Stimulated activated naive CD4-positive, alpha-beta T cell treated with Interleukin-2 at 50 U/mL for 16 hours (primary cell): ENCODE measurements around the gene CELF2.
"Not testable (repeated sequence)": the region's sequence is repeated elsewhere in the genome, so short reads cannot be mapped to it uniquely, and the experiment has no call there.

Experiments
- DNase-seq: peaks from one replicate; lab custom pipeline; 2025; lab: John Stamatoyannopoulos, UW

The CELF2 gene

DNA sequence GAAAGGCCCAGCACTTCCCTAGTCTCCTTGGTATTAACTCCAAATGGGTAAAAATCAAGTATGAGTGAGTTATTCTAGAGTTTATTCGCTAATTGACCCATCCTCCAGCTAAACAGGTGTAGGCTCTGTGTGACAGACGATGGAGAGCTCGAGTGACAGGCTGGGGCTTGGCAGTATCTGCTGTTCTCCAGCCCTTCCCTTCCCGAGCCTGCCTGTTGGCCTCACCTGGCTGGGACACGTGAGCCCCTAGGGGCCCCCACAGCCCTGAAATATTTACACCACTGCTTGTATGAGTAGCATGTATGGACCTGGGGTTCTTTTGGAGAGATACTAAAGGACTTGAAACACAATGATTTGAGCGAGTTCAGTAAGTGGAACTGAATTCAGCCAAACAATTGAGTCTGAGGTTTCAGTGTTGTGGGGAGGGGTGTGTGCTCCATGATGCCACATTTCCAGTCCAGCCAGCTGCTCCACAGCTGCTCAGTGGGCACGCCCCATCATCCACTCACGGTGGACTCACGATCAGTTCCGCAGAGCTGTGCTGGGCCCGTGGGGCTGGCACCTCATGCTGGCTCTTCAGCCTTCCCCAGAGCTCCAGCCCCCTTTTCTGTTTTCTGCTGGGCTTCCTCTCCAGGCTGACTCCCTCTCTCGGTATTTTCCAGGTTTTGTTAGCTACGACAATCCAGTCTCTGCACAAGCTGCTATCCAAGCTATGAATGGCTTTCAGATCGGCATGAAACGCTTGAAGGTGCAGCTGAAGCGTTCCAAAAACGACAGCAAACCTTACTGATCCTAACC is 310.8 kb downstream of the CELF2 start:
- no peak for DNase-seq

- DNase-seq = no peak
These were observed 311.5 kb downstream of the CELF2 start for GRCh38 chr10:11329062-11329673.

DNA sequence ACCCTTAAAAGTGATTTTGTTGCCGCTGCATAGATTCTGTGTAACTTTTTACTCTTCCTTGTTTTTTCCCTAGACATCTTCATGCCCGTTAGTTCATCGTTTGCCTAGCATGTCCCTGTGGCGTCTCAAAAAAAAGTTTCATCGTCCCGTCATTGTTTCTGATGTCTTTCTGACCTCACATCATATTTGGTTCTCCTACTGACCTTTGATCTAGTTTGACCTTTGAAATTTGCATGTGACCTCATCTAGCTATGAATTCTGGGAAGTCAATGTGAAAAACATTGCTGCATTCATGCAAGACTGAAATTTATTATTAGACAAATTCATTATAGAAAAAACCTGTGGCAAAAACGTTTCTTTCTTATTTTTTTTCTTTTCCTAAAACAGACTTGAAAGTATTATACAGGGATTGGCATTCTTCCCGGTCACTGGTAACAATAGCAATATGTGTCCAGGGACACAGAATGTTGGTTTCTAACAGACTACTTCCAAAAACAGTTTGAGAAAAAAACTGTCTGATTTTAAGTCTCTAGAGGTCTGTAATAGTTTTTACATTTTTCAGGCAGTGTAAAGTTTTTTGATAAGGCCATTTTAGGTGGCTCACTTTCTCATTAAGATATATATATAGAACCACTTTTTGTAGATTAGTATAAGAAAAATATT is 312.8 kb downstream of the CELF2 start:
- no peak for DNase-seq

- no peak for DNase-seq
These were observed 313.4 kb downstream of the CELF2 start for GRCh38 chr10:11331046-11331577.

DNA sequence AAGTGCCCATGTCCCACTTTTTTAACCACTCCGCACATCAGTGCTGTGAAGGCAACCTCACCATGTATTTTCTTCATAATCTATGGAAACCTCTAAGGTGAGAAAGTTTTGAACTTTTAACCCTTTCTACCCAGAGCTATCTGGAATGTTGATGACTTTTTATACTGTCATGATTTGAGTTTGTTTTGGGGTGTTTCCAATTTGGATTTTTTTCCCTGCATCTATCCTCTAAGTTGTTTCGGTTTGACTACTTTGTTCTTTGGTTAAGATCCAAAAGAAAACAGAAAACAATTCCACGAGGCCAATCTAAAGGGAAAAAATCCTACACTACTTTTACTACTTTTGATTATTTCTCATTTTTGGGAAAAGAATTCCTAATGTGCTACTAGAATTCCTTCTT is 314.1 kb downstream of the CELF2 start:
- no peak for DNase-seq

DNA sequence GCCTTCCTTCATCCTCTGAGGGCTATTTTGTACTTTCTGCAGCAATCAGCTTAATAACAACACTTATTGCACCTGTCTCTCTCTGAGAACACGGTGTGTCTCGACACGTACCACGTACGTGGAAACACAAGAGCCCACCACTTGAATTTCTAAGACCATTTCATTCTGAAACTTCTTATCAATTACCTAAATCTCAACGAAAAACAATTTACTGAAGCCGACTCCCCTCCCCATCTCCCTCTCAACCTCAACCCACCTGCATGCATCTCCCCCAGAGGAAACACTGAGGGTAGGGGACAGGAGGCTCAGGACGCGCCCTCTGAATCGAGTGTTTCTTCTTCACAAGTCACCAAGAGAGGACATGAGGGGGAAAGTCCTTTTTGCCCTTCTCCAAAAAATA is 315.2 kb downstream of the CELF2 start:
- no peak for DNase-seq

DNA sequence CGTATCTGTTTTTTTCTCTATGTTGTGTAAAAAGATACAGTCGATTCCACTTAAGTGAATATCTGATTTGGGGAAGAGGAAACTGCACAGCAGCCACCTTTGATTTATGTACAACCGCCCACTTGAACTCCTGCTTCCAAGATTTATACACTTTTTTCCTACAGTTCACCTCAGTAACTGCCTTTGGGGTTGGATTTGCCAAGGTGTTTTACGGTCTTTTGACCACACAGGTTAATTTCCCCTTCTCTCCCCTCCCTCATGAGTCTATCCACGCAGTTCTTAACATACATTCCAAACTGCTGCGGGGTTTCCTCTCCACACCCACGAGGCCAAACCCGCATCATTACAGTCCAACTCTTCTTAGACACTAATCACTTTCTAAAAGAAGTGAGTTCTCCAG is 316.8 kb downstream of the CELF2 start:
- no peak for DNase-seq

DNA sequence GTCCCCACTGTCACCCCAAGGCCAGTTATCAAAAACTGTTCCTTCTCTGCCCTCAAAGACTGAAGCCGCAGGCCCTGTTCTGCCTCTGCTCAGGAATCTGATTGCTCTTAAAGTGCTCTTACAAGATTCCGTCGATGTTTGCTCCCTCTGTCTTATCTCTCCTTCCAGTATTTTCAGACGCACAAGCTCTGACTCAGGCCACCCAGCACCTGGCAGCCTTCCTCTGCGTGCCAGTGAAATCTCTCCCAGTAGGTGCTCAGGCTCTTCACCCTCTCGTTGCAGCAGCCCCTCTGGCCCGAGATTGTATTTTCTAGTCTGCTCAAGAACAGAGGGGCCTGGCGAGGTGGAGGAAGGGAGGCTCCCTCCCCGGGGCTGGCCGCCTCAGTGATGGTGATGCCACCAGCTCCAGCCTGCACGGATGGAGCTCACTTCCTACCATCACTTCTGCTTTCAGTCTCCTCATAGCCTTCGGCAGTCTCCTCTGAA is 317.5 kb downstream of the CELF2 start:
- DNase-seq = no peak

- no peak for DNase-seq
These were observed 318.3 kb downstream of the CELF2 start for GRCh38 chr10:11335881-11336430.

DNA sequence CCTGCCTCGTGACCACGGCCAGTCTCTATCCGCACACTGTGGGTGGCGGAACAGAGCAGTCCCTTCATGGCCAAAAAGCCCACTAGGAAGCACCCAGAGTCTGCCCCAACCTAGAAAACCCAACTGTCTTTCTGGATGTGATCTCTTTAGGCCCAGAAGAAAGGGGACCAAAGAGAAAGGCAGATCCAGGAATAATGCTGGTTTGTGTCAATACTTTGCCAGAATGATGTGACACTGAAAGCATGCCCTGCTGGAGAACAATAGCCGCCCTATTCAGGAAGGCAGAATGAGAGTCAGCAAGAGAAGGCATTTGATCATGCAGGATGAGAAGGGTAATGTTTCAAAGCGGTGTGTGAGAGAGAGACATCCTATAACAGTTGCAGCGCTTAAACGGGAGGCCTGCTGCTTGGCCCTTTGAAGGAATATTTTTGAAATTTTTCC is 319.1 kb downstream of the CELF2 start:
- no peak for DNase-seq

DNA sequence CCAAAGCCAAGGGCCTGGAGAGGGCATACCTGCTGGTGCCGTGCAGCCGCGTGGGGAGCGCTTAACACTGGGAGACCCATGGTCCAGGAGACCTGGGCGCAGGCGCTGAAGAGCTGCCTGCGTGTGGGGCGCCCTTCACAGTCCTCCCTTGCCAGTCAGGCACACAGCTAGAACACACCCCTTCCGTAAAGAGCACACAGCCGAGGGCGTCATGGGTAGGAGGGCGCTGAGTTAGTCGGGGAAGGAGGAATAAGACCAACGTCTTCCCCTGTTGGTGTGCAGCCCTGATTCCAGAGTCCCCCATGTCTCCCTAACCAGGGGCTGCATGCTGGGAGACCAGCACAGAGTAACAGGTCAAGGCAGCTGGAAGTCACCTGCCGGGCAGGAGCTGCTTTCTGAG is 319.8 kb downstream of the CELF2 start:
- no peak for DNase-seq

DNA sequence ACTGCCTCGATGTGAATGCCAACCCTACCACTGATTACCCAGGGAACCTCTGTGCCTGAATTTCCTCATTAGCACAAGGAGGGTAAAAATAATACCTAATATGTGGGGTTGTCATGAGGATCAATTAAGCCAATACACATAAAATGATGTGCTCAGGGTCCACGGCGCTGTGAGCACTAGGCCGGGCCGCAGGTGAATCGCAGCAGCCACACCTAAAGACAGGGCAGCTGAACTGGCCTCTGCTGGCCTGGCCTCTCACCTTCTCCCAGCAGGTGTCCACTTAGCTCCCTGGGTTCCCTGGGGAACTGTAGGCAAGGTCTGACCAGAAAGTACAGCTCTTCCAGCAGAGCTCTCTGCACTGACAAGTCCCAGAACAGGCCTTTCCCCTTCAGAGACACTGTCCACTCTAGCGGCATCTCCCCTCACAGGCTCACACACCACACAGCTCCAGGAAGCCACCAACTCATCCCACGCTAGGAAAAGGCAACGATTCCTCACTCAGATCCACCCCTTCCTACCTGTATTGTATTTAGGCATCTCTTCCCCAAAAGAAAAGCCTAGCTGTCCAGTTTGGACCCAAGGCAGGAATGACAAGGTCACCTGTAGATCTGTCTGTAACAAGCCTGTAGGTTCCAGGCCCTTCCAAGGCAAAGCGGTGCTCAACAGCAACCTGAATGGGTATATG is 320.6 kb downstream of the CELF2 start:
- DNase-seq = no peak

- DNase-seq = no peak
These were observed 321.3 kb downstream of the CELF2 start for GRCh38 chr10:11339013-11339412.

DNA sequence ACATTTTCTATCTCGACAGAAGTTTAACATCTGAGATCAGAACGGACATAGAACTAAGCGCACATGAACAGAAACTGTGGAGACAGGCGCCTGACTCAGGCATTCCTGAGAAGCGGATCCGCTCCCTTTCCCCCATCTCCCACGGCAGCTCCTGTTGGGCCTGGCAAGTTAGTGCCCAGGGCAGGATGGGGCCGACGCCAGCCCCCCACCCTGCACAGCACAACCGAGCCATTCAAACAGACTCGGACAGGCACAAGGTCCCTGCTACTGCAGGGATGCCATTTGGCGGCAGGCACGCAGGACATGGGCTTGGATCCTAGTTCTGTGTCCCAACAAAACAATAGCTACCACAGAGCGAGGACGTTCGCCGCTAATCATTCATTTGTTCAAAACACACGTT is 322.0 kb downstream of the CELF2 start:
- no peak for DNase-seq

DNA sequence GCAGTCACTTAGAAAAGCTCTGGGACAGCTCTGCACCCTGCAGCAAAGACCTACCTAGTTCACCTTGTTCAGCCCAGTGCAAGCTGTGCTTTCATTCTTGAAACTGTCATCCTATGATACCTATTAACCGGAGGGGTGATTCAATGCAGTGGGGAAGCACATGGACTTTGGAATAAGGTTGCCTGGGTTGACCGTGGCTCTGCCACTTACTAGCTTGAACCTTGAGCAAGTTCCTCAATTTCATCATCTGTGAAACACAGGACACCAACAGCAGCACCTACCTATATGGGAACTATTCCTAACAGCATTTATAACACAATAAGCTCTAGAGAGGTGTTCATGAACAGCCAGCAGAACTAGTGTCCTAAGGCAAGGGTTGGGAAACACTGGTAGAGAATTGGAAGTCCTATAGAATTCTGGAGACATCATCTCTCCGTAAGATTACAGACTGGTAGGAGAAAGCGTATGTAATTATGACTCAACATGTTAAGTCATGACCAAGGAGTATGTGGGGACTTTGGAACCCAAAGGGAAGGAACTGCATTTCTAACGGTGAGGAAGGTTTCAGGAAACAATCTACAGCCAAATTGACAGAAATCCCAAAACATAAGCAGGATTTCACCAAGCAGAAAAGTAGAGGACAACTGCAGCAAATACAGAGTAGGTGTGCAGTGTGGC is 323.8 kb downstream of the CELF2 start:
- DNase-seq = no peak

GRCh38 chr10:11344081-11344480 is 326.4 kb downstream of the CELF2 start:
- no peak for DNase-seq

GRCh38 chr10:11344550-11344949 is 326.9 kb downstream of the CELF2 start:
- no peak for DNase-seq

GRCh38 chr10:11345224-11346054 is 327.8 kb downstream of the CELF2 start:
- DNase-seq = no peak

DNA sequence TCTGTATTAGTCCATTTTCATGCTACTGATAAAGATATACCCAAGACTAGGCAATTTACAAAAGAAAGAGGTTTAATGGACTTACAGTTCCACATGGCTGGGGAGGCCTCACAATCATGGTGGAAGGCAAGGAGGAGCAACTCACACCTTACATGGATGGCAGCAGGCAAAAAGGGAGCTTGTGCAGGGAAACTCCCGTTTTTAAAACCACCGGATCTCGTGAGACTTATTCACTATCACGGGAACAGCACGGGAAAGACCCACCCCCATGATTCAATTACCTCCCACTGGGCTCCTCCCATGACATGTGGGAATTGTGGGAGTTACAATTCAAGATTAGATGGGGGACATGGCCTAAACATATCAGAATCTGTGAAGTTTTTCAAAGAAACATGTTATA is 329.9 kb downstream of the CELF2 start:
- not testable (repeated sequence) for DNase-seq

GRCh38 chr10:11351801-11352200 is 334.1 kb downstream of the CELF2 start:
- DNase-seq = no peak
